IPS-NIHi7 (cell line): ENCODE results near the gene CDC42SE1.
A peak's percentile ranks its signal among the peaks of the same experiment; 100 is the strongest.

Experiments
- DNase-seq: peaks from one replicate; pipeline ENCODE4 v3.0.0; 2012; ENCODE audit warnings: mixed read lengths; ENCODE audit errors: extremely low spot score

CDC42SE1 gene

DNA sequence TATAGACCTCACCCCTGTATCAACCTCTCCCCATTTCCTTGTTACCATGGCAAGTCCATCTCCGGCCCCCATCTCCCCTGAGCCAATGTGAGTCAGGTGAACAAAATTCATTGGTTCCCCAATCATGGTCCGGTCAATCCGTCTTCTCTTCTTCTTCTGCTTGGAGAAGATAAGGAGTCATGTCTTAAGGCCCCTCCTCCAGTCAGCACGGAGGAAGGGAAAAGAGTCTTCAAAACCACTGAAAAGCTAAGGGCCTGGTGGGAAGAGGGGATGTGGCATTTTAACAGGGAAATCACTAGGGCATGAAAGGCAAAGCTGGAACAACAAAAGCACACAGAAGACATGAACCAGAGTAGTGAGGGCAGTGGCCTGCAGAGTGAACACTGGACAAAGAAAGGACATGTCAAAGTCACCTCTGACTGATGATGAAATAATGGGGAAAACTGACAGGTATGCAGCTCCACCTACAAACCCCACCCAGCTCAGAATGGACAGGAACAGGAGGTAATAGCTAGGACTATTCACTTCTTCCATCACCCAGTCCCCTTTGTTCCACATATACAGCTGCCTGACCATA is 4.4 kb downstream of the CDC42SE1 start:
- no peak for DNase-seq

DNA sequence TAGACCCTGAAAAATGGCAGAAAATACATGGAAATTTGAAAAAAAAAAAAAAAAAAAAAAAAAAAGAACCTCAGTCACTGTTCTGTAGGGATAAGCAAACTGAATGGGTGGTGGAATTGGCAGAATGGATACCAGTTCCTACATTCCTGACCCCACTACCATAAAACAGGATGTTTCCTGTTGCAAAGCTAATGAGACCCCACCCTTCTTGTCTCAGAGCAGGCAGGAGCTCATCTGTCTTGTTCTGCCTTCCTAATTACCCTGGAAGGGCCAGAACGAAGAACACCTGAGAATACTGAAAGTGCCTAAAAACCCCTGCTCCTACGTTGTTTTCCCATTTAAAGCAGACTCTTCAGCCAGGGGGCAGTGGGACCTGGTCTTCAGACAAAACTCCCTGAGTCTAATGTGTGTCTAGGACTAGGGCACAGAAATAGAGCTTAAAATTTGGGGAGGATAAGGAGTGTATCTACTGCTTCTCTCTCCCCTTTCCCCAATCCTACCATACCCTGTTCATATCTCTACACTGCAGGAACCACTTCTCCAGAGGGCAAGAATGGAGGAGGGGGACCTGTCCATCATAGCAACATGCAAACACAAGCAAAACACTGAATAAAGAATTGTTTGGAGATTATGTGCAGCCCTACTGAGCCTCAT is 7.9 kb downstream of the CDC42SE1 start:
- no peak for DNase-seq

DNA sequence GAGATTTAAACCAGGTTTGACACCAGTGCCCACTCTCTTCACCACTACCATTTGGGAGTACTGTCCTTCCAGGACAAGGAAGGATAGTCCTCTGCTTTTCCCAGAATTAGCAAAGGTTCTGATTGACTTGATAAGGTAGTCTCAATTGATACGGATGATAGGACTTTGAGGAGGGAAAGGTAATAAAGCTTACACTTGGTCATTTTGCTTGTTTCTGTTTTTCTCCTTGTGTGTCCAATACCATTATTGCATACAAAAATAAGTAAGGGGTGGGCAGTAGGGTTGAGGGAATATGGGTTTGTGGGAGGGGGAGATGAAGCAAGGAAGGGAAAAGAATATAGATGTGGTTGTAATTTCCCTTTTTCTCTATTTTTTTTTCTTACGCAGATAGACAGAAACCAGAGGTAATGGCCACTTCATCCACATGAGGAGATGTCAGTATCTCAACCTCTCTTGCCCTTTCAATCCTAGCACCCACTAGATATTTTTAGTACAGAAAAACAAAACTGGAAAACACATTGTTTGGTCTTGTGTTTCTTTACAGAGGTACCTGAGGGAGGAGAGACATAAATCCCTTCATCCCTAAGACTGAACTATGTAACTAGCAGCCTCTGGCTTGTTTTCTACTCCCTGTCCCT is 9.3 kb downstream of the CDC42SE1 start:
- DNase-seq = no peak

DNA sequence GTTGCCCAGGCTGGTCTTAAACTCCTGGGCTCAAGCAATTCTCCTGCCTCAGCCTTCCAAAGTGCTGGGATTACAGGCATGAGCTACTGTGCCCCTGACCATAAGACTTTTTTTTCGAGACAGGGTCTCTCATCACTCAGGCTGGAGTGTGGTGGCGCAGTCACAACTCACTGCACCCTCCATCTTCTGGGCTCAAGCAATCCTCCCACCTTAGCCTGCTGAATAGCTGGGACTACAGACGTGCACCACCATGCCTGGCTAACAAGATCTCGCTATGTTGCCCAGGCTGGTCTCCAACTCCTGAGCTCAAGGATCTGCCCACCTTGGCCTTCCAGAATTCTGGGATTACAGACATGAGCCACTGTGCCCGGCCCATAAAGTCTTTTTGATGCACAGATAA is 10.0 kb downstream of the CDC42SE1 start:
- DNase-seq = no peak

DNA sequence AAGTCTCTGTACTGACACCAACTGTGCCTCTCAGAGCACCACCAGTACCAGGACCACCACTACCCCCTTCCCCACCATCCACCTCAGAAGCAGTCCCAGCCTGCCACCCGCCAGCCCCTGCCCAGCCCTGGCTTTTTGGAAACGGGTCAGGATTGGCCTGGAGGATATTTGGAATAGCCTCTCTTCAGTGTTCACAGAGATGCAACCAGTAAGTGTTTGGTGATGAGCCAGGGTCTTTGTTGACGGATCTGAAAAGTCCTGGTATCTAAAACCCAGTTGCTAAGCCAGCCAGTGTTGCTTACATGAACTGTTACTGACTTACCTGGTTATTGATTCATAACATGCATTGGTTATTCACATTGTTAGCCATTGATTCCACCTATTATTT is 10.8 kb downstream of the CDC42SE1 start:
- peak; percentile 85 for DNase-seq

DNA sequence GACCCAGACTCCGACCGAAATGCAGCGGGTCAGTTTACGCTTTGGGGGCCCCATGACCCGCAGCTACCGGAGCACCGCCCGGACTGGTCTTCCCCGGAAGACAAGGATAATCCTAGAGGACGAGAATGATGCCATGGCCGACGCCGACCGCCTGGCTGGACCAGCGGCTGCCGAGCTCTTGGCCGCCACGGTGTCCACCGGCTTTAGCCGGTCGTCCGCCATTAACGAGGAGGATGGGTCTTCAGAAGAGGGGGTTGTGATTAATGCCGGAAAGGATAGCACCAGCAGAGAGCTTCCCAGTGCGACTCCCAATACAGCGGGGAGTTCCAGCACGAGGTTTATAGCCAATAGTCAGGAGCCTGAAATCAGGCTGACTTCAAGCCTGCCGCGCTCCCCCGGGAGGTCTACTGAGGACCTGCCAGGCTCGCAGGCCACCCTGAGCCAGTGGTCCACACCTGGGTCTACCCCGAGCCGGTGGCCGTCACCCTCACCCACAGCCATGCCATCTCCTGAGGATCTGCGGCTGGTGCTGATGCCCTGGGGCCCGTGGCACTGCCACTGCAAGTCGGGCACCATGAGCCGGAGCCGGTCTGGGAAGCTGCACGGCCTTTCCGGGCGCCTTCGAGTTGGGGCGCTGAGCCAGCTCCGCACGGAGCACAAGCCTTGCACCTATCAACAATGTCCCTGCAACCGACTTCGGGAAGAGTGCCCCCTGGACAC is 11.3 kb downstream of the CDC42SE1 start:
- peak; percentile 34 for DNase-seq

DNA sequence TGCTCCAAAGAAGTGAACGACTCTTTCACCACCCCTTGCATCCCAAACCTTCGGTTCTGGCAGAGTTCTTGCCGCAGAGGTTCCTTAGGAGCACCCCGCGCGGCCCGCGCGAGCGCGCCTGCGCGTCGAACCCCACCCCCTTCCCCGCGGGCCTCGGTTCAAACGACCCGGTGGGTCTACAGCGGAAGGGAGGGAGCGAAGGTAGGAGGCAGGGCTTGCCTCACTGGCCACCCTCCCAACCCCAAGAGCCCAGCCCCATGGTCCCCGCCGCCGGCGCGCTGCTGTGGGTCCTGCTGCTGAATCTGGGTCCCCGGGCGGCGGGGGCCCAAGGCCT is 11.9 kb downstream of the CDC42SE1 start, which contains the start of gene C1orf56:
Gene C1orf56, plus strand, starts transcription at position 161 of the 334 bp plus-strand sequence. Its CDS starts 97 bp downstream, at position 258.
- peak; percentile 93 for DNase-seq

DNA sequence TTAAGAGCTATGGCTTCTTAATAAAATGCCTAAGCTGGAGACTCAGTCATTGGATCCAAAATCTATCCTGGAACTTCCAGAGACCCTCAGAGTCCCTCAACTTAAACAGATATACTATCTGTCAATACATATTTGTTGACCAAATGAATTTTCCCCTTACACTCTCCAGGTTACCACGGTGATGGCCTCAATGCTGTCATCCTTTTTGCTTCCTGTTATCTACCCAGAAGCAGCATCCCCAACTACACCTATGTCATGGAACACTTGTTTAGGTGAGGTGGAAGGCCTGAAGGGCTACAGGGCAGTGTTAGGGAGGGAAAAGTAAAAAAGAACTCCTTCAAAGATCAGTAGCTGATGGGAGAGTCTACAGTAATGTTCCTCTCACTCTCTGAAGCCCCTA is 16.3 kb downstream of the CDC42SE1 start:
- DNase-seq = no peak

DNA sequence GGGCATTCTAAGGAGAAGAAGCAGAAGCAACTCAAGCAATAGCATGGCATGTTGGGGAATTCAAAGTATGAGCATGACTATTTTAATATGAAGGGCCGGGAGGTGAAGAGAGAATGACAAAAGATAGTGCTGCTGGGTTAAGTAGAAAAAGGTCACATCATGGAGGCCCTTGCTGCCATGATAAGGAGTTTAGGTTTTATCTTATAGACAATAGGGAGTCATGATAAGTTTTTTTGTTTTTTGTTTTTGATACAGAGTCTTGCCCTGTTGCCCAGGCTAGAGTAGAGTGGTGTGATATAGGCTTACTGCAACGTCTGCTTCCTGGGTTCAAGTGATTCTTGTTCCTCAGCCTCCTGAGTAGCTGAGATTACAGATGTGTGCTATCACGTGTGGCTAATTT is 19.9 kb downstream of the CDC42SE1 start:
- no peak for DNase-seq

DNA sequence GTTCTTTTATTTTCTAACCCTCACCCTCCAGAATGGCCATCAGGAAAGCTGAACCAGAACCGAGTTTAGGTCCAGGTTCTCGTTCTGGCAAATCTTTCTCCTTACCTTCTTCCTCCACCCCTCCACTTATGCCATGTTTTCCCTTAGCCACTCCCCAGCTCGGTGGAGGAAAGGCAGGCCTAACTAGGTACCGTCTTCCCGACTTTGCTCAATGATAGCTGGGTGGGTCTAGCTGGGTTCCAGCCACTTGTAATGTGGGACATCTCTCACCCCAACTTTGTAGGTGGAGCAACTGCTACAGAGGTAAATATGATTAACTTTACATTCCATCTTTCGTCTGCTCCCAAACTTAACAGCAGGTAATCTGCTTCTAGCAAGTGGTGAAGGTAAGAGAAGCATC is 22.4 kb downstream of the CDC42SE1 start:
- no peak for DNase-seq

DNA sequence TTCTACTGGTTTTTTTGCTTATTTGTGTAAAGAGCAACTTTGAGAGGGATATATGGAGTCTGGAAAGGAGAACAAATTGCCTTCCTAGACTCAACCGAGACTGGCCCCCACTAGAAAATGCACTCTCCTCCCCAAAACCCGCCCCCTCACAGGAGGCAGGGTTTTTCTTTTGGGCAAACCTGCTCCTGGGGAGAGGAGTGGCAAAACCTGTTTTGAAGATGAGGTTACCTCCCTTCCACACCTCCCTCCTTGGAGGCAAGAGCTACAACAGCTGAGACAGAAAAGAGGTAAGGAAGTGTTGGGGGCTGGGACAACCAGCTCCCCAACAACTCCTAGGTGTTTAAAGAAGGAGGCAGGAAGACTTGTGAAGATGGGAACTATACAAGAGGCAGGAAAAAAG is 23.1 kb downstream of the CDC42SE1 start, which contains the start of gene BNIPL:
Gene BNIPL, plus strand, starts transcription at position 231 of the 400 bp plus-strand sequence. Its CDS starts 140 bp downstream, at position 371.
- DNase-seq = peak; percentile 38

DNA sequence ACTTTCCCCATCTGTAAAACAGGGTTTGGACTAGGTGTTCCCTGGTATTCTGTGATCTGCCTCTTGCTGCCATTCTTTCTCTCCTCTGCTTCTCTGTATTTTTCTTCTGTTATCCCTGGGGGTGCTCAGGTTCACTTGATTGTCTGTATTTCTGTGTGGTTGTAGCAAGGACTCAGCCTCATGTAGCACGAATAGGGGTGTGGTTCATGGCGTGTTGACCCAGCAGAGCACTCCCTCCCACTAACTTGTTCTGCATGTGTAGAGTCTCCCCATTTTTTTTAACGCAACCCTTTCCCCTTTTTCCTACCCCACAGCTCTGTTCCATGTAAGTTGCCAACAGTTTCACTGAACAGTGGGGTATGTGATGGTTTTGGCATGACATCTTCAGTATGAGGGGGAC is 24.3 kb downstream of the CDC42SE1 start:
- no peak for DNase-seq

DNA sequence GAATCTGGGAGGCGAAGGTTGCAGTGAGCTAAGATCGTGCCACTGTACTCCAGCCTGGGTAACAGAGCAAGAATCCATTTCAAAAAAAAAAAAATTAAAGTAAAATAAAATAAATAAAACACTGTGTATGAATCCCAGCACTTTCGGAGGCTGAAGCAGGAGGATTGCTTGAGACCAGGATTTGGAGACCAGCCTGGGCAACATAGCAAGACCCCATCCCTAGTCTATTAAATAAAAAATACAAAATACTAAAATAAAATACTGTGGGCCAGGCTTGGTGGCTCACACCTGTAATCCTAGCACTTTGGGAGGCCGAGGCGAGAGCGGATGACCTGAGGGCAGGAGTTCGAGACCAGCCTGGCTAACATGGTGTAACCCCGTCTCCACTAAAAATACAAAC is 27.3 kb downstream of the CDC42SE1 start:
- DNase-seq = no peak

DNA sequence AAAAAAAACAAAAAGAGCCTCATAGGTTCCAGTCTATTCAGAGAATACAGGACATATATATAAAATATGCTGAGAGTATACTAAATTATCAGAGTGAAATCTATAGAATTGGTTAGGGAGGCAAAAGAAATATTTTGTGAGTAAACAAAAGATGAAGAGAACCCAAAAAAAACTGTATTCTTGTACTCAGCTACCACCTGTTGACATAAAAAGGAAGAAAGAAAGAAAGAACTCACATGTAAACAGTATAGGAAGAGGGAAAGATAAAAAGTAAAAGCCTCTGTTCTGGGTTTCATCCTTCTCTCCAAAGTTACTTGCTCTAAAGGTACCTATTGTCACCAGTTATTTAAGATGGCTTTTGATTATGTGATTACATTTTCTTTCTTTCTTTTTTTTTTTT is 33.0 kb downstream of the CDC42SE1 start:
- DNase-seq = no peak

DNA sequence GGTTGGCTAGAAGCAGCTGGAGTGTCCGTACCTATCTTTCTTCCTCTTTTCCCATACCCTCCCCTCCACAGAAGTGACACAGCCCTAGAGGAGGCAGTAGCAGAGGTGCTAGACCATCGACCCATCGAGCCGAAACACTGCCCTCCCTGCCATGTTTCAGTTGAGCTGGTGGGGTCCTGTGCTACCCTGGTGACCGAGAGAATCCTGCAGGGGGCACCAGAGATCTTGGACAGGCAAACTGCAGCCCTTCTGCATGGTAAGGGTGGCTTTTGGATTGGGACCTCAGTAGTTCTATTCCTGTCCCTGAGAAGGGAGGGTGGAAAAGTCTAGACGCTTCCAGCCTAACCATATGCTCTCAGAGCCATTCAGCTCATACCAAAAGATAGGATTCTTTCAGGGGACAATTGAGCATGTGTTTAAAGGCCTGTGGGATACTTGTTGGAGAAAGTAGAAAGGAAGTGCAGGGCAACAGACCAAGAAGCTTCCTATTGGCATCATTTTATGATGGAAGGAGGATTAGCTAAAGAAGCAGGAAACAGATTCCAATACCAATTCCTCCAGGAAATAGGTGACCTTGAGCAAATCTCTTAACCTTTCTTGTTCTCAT is 34.8 kb downstream of the CDC42SE1 start:
- DNase-seq = peak; percentile 95

DNA sequence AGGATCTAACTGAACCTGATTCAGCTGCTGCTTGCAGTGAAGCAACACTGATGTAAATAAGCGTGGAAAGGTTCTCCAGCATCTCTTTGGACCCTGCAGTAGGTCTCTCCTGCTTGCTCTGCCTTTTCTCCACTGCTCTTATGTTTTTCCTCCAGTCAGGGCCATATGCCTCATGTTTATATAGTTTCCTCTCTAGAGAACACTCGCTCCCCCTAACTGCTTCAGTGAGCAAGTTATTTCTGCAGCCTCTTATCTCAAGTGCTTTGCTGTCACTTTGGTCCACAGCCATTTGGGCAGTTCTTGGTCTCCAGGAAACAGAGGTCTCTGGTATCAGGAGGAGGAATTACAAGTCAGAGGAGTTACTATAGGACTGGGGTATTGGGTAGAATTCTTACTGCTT is 45.9 kb downstream of the CDC42SE1 start:
- DNase-seq = no peak

DNA sequence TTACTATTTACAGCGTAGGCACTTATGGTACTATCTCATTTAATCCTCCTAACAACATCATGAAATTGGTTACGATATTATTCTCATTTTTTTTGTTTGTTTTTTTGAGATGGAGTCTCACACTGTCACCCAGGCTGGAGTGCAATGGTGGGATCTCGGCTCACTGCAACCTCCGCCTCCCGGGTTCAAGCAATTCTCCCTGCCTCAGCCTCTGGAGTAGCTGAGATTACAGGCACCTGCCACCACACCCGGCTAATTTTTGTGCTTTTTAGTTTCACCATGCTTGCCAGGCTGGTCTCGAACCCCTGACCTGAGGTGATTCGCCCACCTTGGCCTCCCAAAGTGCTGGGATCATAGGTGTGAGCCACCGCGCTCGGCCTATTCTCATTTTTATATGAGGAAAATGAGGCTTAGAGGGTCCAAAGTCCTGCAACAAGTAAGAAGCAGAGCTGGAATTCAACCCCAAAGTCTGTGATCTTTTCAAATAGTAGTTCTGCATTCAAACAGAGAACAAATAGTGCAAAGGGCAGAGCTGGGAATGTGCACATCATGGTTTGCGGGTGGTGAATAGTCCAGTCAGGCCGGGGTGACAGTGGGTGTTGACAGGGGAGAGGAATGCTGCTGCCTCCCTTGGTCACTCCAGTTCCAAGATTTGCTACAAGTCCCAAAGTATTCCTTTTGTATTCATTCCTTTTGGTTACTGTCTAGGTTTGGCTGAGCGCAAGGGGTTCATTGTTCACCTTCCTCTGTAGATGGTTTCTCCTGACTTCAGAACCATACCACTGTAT is 46.5 kb downstream of the CDC42SE1 start:
- DNase-seq = no peak

DNA sequence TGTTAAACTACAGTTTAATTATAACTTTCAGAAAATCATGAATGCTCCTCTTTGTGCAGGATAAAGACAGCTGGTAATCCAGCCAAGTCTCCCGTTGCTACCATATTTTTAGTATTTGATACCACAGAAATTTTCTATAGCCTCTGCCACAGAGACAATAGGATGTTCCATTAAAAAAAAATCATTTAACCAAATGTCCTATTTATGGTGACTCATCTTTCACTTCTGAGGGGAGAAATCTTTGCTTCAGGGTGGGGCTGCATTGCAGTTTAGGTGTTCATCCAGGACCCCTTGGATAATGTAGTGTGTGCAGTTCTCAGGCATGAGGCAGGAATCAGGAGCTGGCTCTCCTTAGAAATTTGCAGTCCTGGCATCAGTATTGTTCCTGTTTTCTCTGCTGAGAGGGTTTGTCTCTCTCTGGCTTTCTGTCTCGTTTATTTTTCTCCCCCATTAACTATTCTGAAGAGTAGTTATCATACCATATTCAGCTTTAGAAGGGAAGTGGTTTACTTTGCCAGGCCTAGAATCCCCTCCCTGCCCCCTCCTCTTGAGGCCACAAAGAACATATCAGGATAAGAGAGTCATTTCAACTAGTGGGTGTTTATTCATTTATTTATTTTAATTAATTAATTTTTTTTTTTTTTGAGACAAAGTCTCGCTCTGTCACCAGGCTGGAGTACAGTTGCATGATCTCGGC is 48.1 kb downstream of the CDC42SE1 start:
- DNase-seq = no peak

DNA sequence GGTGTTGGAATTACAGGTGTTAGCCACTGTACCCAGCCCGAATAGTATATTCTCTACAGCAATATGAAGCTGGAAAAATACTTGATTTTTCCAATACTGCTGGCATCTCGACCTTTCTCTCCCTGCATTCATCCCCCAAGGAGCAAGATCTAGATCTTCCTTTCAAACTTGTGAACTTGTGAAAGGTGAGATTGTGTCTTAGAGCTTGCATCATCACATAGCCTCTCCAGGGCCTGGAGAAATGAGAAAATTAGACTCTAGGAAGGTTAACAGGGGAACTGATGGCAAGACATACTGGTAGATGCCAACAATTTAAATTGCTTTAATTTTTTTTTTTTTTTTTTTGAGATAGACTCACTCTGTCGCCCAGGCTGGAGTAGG is 49.1 kb downstream of the CDC42SE1 start:
- no peak for DNase-seq

DNA sequence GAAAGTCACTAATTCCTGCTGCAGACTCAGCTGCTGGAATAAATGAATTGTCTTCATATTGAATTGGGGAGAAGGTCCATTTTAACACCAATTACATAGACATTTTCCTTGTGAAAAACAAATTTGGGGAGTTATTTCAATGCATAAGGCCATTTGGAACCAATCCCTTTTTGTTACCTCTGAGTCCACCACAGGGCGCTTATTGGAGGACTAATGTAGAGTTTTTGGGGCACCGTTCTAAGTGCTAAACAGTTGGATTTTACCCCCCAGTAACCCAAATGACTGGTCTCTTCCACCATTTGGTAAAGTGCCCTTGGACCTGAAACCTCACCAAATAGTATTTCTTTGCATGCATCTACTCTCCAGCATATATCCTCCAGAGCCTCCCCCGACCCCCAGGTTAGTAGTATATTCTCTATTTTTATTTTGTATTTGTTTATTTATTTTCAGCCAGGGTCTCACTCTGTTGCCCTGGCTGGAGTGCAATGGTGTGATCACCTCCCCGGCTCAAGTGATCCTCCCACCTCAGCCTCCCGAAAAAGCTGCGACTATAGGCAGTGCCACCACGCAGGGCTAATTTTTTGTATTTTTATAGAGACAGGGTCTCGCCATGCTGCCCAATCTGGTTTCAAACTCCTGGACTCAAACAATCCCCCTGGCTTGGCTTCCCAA is 49.6 kb downstream of the CDC42SE1 start:
- DNase-seq = no peak
